Esophagus muscularis mucosa (tissue), 4 donors: Measurements from ENCODE around the gene SCYGR2.

Experiments used
- CTCF ChIP-seq, 3 experiments: fragments of 200-600 bp in 2 of 3; fragments of 450-650 bp in 1 of 3; sonication (generic) in 2 of 3; IDR thresholded peaks; one replicate each; pipeline ENCODE4 v1.5.1; 2017 to 2019; ENCODE audit warnings: antibody characterized with exemption in 3 of 3, mild to moderate bottlenecking in 2 of 3, moderate library complexity in 1 of 3
- EP300 ChIP-seq: sonication (generic); formaldehyde crosslinking; IDR thresholded peaks from one replicate; pipeline ENCODE4 v1.6.1; 2017; ENCODE audit warnings: antibody characterized with exemption
- POLR2A ChIP-seq: fragments of 450-650 bp; IDR thresholded peaks from one replicate; pipeline ENCODE4 v1.6.1; 2017; ENCODE audit warnings: antibody characterized with exemption, moderate library complexity, mild to moderate bottlenecking, low read depth

GRCh38 chr2:227614740-227615139 is 16.0 kb downstream of the SCYGR2 start, which contains the start of gene SCYGR3:
- TF ChIP-seq POLR2A, result no peak
- TF ChIP-seq CTCF (IDR thresholded peaks at IDR 0.05), result no peak
- no peak for TF ChIP-seq EP300
